ENCODE results near the gene AOPEP.
A peak's percentile ranks its signal among the peaks of the same experiment; 100 is the strongest.

Gene AOPEP

DNA sequence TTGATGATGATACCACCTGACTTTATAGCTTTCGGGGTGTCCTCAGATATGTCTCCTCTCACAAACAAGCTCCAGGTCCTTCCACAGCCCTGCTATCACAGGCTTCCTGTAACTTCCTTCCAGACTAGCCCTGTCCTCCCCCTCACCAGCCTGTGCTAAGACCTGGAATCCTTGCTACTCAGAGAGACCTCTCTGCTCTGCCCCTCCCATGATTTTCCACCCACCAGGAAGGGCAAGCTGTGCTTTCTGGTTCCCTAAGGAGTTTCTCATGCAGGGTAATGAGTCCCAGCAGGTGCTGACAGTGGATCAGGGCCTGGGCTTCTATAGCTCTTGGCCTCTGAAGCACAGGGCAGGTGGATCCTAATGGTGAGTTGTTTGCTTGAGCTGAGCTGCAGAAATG is 86.9 kb downstream of the AOPEP start:
- Histone ChIP-seq H3K36me3 (0 out of 2 replicates have a peak, but pooled peaks cover 2% of the 10 kb centered on the region), H3K9me3 (no peaks in the 10 kb centered on the region; the same call in 1 of the 2 replicates), H3K4me3 (ENCODE audit: low read depth, low read length) (no peak overlapping the region), H3K27me3 (no peaks in the 10 kb centered on the region), H3K4me1 (no peaks in the 10 kb centered on the region; the same call in 1 of the 2 replicates)
- TF ChIP-seq, protein P1, sequence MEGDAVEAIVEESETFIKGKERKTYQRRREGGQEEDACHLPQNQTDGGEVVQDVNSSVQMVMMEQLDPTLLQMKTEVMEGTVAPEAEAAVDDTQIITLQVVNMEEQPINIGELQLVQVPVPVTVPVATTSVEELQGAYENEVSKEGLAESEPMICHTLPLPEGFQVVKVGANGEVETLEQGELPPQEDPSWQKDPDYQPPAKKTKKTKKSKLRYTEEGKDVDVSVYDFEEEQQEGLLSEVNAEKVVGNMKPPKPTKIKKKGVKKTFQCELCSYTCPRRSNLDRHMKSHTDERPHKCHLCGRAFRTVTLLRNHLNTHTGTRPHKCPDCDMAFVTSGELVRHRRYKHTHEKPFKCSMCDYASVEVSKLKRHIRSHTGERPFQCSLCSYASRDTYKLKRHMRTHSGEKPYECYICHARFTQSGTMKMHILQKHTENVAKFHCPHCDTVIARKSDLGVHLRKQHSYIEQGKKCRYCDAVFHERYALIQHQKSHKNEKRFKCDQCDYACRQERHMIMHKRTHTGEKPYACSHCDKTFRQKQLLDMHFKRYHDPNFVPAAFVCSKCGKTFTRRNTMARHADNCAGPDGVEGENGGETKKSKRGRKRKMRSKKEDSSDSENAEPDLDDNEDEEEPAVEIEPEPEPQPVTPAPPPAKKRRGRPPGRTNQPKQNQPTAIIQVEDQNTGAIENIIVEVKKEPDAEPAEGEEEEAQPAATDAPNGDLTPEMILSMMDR (IDR thresholded peaks at IDR 0.05; ENCODE audit: low read depth, low read length), result no peak
- no peak for DNase-seq

- no peaks in the 10 kb centered on the region; the same call in 1 of the 2 replicates for H3K4me1 ChIP-seq
- H3K36me3 ChIP-seq, result no peaks in the 10 kb centered on the region
- TF ChIP-seq, protein P1 (IDR thresholded peaks at IDR 0.05; ENCODE audit: low read depth, low read length), result no peak
- no peak overlapping the region for H3K4me3 ChIP-seq (ENCODE audit: low read depth, low read length)
- no peaks in the 10 kb centered on the region; the same call in 1 of the 2 replicates for H3K9me3 ChIP-seq
- no peaks in the 10 kb centered on the region for H3K27me3 ChIP-seq
- DNase-seq, result peak; percentile 31
These were observed 91.0 kb downstream of the AOPEP start for GRCh38 chr9:94817291-94818177.

DNA sequence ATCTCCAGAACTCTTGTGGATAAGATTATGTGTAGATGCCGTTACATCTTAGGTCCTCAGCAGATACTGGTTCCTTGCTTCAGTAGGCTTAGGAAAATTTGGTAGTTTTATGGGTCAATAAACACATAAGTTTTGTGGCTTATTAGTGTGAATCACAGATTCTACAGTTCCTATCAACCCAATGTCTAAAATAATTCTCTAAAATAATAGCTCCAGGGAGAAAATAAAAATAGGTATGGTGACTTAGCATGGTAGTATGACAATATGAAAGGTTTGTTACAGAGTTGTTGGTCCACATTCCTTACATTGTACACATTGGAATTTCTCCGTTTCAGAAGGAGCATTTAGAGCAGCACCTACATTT is 91.7 kb downstream of the AOPEP start:
- no peak for DNase-seq
- no peaks in the 10 kb centered on the region for H3K27me3 ChIP-seq
- no peaks in the 10 kb centered on the region for H3K36me3 ChIP-seq
- no peak overlapping the region for H3K4me3 ChIP-seq (ENCODE audit: low read depth, low read length)
- no peaks in the 10 kb centered on the region; the same call in 1 of the 2 replicates for H3K4me1 ChIP-seq
- H3K9me3 ChIP-seq, result no peaks in the 10 kb centered on the region
- TF ChIP-seq, protein P1 (IDR thresholded peaks at IDR 0.05; ENCODE audit: low read depth, low read length), result no peak

DNA sequence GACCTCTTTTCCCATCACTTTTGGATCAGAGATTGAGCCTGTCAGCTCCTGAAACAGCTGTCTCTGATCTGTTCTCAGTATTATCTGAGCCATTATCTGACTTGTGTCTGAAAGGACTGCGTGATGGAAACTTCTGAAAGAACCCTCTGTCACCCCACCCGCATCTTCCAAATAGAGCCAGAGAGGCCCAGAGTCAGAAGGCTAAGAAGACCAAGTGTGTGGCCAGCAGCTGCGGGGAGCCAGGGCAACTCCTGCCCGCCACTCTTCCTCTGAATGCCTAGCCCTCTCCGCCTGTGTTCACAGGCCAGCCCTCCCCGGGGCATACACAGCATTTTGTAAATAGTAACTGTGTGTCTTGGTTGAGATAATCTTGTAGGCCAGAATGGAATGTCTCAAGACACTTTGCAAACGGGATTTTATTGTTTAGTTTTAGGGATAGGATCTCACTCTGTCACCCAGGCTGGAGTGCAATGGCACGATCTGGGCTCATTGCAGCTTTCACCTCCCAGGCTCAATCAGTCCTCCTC is 92.7 kb downstream of the AOPEP start:
- Histone ChIP-seq H3K4me1 (no peaks in the 10 kb centered on the region; the same call in 1 of the 2 replicates), H3K27me3 (no peaks in the 10 kb centered on the region), H3K9me3 (no peaks in the 10 kb centered on the region), H3K4me3 (ENCODE audit: low read depth, low read length) (no peak overlapping the region), H3K36me3 (no peaks in the 10 kb centered on the region)
- TF ChIP-seq, protein P1 (IDR thresholded peaks at IDR 0.05; ENCODE audit: low read depth, low read length), result no peak
- DNase-seq, result no peak

DNA sequence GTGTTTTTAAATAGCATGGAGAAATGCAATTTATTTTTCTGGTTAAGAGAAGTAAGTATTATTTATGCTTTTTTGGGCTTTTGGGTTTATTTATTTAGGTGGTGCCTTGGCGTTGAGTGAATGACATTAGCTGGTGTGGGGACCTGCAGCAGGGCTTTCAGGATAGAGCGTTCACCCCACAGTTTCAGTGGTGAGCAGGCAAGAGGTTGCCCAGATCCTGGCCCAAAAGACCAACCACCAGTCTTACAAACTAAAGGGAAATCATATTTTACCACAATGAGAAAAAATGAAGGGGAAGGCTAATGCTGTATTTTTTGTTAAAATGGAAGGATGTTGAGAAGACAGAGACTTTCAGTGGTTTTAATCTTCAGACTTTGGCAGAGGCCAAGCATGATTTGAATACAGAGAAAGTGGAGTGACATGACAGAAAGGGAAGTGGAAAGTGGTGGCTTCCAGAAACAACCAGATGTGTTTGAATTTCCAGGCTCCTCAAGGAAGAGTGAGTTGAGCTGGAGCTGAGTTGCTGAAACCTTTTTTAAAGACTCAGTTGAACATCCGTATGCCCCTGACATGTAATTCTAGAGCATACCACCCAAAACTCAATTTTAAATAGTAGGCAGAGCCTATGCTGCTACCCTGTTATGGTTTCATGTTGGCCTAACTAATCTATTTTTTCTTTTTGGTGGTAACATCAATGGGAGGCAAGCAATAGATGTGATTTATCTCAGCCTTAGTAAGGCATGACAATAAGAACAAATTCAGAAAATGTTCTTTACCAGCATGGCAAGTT is 94.8 kb downstream of the AOPEP start:
- Histone ChIP-seq H3K36me3 (peaks cover 3% of the 10 kb centered on the region), H3K9me3 (no peaks in the 10 kb centered on the region), H3K27me3 (no peaks in the 10 kb centered on the region), H3K4me1 (no peaks in the 10 kb centered on the region; the same call in none of the 2 replicates), H3K4me3 (ENCODE audit: low read depth, low read length) (no peak overlapping the region)
- DNase-seq, result no peak
- TF ChIP-seq, protein P1 (IDR thresholded peaks at IDR 0.05; ENCODE audit: low read depth, low read length), result no peak
